ENCODE measurements around the gene NAV1. TPM values are rescaled to one million over a fixed set of nuclear protein-coding genes. Genes with fewer than 3 reads are reported as not detected.
A peak's percentile ranks its signal among the peaks of the same experiment; 100 is the strongest.

Gene NAV1
- total and polyA plus RNA-seq, 9 of the 15 experiments (the other 6 are each of a cell fraction or from before 2014, with no cell fraction given) = 0.91 to 16.8 (median 3.2) TPM

GRCh38 chr1:201585093-201585483 lies 46.2 kb downstream of the NAV1 start (continued):
- TF ChIP-seq, protein P1, sequence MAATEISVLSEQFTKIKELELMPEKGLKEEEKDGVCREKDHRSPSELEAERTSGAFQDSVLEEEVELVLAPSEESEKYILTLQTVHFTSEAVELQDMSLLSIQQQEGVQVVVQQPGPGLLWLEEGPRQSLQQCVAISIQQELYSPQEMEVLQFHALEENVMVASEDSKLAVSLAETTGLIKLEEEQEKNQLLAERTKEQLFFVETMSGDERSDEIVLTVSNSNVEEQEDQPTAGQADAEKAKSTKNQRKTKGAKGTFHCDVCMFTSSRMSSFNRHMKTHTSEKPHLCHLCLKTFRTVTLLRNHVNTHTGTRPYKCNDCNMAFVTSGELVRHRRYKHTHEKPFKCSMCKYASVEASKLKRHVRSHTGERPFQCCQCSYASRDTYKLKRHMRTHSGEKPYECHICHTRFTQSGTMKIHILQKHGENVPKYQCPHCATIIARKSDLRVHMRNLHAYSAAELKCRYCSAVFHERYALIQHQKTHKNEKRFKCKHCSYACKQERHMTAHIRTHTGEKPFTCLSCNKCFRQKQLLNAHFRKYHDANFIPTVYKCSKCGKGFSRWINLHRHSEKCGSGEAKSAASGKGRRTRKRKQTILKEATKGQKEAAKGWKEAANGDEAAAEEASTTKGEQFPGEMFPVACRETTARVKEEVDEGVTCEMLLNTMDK (IDR thresholded peaks at IDR 0.05; ENCODE audit: borderline replicate concordance, insufficient read depth, low read depth, low read length, poor library complexity, severe bottlenecking) = no peak
- TF ChIP-seq ZNF184 (CRISPR knock-in tag; IDR thresholded peaks at IDR 0.05) (no peak), ZNF239 (CRISPR knock-in tag; IDR thresholded peaks at IDR 0.05) (peak; percentile 92), SMARCA4 (IDR thresholded peaks at IDR 0.05) (peak; percentile 77), SP2 (IDR thresholded peaks at IDR 0.05; ENCODE audit: extremely low read depth, low read depth, low read length, poor library complexity, severe bottlenecking) (no peak), POLR2H (tag; IDR thresholded peaks at IDR 0.05; ENCODE audit: low read depth) (no peak), ZC3H8 (IDR thresholded peaks at IDR 0.05) (no peak), AFF1 (IDR thresholded peaks at IDR 0.05; ENCODE audit: low read depth in 1 of 2, partially characterized antibody in 2 of 2) (peak in 1 of 2 experiments; percentile 39), VEZF1 (CRISPR knock-in tag; IDR thresholded peaks at IDR 0.05) (peak; percentile 52), SMARCE1 (IDR thresholded peaks at IDR 0.05) (peak; percentile 85; the same call in 1 of the 2 replicates), ZNF316 (IDR thresholded peaks at IDR 0.05) (peak; percentile 83), ZNF224 (CRISPR knock-in tag; IDR thresholded peaks at IDR 0.05) (no peak), DDX20 (tag; IDR thresholded peaks at IDR 0.05; ENCODE audit: low read depth) (no peak), NFE2 (IDR thresholded peaks at IDR 0.05; ENCODE audit: low read depth) (peak; percentile 88), MEIS2 (IDR thresholded peaks at IDR 0.05; ENCODE audit: partially characterized antibody) (peak; percentile 52), EHMT2 (IDR thresholded peaks at IDR 0.05) (peak; percentile 61; the same call in 1 of the 2 replicates), ILF3 (IDR thresholded peaks at IDR 0.05; ENCODE audit: borderline replicate concordance) (no peak), FOXA3 (CRISPR knock-in tag; conservative IDR thresholded peaks at IDR 0.05 in 1 of 2, IDR thresholded peaks at IDR 0.05 in 1 of 2) (no peak), ZNF695 (CRISPR knock-in tag; IDR thresholded peaks at IDR 0.05) (no peak), KDM1A (IDR thresholded peaks at IDR 0.05) (no peak)
- TF ChIP-seq, protein P2, sequence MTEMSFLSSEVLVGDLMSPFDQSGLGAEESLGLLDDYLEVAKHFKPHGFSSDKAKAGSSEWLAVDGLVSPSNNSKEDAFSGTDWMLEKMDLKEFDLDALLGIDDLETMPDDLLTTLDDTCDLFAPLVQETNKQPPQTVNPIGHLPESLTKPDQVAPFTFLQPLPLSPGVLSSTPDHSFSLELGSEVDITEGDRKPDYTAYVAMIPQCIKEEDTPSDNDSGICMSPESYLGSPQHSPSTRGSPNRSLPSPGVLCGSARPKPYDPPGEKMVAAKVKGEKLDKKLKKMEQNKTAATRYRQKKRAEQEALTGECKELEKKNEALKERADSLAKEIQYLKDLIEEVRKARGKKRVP (CRISPR knock-in tag; IDR thresholded peaks at IDR 0.05) = peak; percentile 18; the same call in 1 of the 2 replicates

Measured in K562 (cell line).